BE2C (cell line): ENCODE measurements around the gene NR2F1-AS1.

Experiments used
- DNase-seq: peaks from one replicate; pipeline ENCODE4 v3.0.0-alpha.2; 2020
- H3K27me3 ChIP-seq: fragments of 250-450 bp; sonication (Bioruptor Pico); 2 replicates; pipeline ENCODE4 v1.5.1; 2020; ENCODE audit warnings: mild to moderate bottlenecking
- H3K36me3 ChIP-seq: fragments of 250-450 bp; sonication (Bioruptor Pico); 2 replicates; pipeline ENCODE4 v1.5.1; 2020; ENCODE audit warnings: mild to moderate bottlenecking
- H3K4me1 ChIP-seq: fragments of 250-450 bp; sonication (Bioruptor Pico); 2 replicates; pipeline ENCODE4 v1.5.1; 2020
- H3K4me3 ChIP-seq: 2 replicates; pipeline ENCODE4 v1.5.1; 2011; ENCODE audit warnings: low read depth, low read length
- H3K9me3 ChIP-seq: fragments of 250-450 bp; sonication (Bioruptor Pico); 2 replicates; pipeline ENCODE4 v1.5.1; 2020
- TF ChIP-seq, protein P1 (sequence below): IDR thresholded peaks from 2 replicates; pipeline ENCODE4 v1.5.1; 2012; ENCODE audit warnings: mild to moderate bottlenecking, low read depth, low read length

Gene NR2F1-AS1

GRCh38 chr5:93574491-93575305, 6.3 kb downstream of the NR2F1-AS1 start:
- TF ChIP-seq, protein P1, sequence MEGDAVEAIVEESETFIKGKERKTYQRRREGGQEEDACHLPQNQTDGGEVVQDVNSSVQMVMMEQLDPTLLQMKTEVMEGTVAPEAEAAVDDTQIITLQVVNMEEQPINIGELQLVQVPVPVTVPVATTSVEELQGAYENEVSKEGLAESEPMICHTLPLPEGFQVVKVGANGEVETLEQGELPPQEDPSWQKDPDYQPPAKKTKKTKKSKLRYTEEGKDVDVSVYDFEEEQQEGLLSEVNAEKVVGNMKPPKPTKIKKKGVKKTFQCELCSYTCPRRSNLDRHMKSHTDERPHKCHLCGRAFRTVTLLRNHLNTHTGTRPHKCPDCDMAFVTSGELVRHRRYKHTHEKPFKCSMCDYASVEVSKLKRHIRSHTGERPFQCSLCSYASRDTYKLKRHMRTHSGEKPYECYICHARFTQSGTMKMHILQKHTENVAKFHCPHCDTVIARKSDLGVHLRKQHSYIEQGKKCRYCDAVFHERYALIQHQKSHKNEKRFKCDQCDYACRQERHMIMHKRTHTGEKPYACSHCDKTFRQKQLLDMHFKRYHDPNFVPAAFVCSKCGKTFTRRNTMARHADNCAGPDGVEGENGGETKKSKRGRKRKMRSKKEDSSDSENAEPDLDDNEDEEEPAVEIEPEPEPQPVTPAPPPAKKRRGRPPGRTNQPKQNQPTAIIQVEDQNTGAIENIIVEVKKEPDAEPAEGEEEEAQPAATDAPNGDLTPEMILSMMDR: no peak
- no peaks in the 10 kb centered on the region for H3K36me3 ChIP-seq
- peaks cover 5% of the 10 kb centered on the region; the same call in 1 of the 2 replicates for H3K4me1 ChIP-seq
- H3K9me3 ChIP-seq: no peaks in the 10 kb centered on the region
- no peaks in the 10 kb centered on the region for H3K27me3 ChIP-seq
- H3K4me3 ChIP-seq: no peak overlapping the region
- DNase-seq: no peak

DNA sequence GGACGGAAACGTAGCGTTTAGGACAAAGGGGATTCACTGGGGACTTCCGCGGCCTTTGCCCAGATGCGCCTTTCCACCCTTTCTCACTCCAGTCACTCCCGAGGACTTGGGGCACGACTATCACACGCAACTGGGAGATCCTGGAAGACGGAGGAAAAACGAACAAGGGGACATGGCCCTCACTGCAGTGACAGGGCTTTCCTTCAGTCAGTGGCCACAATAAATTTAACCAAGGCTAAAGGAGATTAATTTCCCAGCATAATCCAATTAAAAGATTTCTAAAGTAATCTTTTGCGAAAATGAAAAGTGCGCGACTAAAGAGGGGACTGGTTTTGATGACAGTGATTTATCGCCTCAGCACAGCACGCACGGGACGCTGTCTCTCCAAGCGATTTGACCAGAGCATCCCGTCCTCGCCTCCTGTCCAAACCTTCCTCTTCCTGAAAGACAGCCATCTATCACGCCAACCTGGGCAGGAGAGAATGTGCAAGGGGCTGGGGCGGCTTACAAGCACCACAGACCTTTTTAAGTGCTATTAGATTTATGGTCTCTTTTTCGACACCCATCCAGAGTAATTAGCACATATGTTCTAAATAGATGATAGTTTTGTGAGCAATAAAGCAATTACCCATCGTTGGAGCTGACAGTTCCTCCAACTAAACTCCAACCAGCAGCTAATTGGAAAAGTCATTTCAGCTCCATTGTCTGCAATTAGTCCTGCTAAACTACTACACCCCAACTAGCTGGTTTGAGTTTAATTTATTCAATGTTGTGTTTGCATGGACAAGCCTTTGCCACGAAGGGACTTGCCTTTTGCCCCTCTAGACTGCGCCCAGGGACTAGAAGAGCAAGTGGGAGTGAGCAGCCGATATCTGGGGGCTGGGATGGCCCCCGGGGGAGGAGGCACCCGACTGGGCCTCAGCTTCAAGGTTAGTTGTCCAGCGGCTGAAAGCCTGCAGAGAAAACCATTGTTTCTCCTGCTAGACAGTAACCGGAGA, 7.4 kb downstream of the NR2F1-AS1 start:
- Histone ChIP-seq H3K27me3 (no peaks in the 10 kb centered on the region), H3K9me3 (no peaks in the 10 kb centered on the region), H3K4me3 (no peak overlapping the region), H3K36me3 (no peaks in the 10 kb centered on the region), H3K4me1 (peaks cover 14% of the 10 kb centered on the region)
- DNase-seq: no peak
- TF ChIP-seq, protein P1: no peak

DNA sequence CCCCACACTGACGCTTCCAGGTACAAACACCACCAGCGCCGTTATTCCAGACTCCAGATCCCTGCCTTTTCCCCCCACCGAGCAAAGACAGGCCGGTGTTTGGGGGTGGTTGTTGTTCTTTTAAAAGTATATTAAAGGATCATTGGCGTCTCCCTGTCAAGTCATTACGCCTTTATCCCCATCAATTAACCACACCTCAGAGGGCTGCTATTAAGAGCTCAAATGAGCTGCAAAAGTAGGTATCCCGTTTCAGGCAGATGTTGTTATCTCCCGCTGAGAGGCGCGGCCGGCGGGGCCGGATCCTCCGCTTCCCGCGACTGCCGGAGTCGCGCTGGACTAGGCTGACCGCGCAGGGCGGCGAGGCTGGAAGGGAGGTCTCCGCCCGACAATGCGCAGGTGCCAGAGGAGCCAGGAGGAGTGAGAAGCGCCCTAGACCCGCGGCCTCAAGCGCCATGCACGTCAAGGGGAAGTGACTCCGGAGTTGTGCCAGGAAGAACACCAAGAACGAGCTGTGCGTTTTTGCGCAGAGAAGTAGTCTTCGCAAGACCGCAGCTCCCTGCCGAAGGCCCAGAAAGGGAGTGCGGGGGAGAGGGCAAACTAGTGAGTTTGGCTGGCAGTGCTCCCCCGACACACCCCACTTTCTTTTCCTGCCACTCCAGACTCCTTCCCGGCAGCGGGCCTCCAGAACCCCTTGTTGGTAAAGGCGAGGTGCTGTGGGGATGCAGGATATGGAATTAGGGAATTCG, 8.2 kb downstream of the NR2F1-AS1 start:
- Histone ChIP-seq H3K4me3 (no peak overlapping the region), H3K9me3 (no peaks in the 10 kb centered on the region), H3K27me3 (no peaks in the 10 kb centered on the region), H3K36me3 (no peaks in the 10 kb centered on the region), H3K4me1 (peaks cover 14% of the 10 kb centered on the region)
- no peak for DNase-seq
- TF ChIP-seq, protein P1: no peak

DNA sequence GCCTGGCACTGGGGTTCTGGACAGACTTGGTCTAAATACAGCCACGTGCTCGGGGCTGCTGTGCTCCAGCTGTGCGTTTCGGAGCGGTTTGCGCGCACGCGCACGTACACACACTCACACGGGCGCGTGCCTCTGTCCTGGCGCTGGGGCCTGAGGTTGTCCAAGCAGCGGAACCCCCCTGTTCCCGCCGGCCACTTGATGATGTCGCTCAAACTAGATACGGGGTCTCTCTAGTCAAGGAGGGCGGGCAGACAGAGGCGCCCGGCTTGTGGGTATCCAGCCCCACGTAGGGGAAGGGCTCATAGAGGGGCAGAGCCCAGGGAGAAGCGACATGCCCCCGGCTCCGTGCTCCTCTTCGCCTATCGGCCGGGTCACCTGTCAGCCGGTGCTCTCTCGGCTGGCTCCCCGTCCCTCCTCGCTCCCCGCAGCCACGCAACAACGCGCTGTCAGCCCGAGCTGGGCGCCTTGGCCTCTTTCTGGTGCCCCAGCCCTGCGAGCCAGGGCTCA, 8.9 kb downstream of the NR2F1-AS1 start:
- no peak for DNase-seq
- Histone ChIP-seq H3K36me3 (no peaks in the 10 kb centered on the region), H3K9me3 (no peaks in the 10 kb centered on the region), H3K27me3 (no peaks in the 10 kb centered on the region), H3K4me1 (peaks cover 14% of the 10 kb centered on the region), H3K4me3 (no peak overlapping the region)
- TF ChIP-seq, protein P1: no peak

GRCh38 chr5:93571114-93571949, 9.7 kb downstream of the NR2F1-AS1 start:
- Histone ChIP-seq H3K4me3 (no peak overlapping the region), H3K36me3 (no peaks in the 10 kb centered on the region), H3K4me1 (peaks cover 14% of the 10 kb centered on the region), H3K27me3 (no peaks in the 10 kb centered on the region), H3K9me3 (no peaks in the 10 kb centered on the region)
- no peak for DNase-seq
- TF ChIP-seq, protein P1: no peak
